Measurements from ENCODE around the gene CCDC102B. TPM values are rescaled to one million over a fixed set of nuclear protein-coding genes. Genes with fewer than 3 reads are reported as not detected.
A peak's percentile ranks its signal among the peaks of the same experiment; 100 is the strongest.

Gene CCDC102B
- total RNA-seq, 6 experiments from 2014 or later = 0.86 to 1.7 (median 1.2) TPM

DNA sequence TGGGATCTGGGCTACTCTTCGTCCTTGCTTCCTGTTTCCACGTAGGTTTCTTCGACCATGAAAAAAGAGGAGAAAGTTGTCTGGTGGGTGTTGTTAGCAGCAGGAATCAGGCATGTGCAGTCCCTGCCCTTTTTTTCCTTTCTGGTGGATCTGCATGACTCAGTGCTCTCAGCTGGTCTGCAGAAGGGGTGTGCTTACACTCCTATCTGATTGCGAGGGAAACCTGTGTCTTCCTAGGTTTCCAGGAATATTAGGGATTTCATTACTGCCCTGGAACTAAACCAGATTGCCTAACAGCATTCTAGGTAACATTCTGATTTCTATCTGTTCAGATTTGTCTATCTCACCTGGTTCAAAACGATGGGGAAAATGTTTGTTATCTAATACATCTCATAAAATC, 174.3 kb downstream of the CCDC102B start:
- peaks cover 0 to 6% (median 2%) of the 10 kb centered on the region in 4 donors for H3K4me1 ChIP-seq
- no peaks in the 10 kb centered on the region for H3K27me3 ChIP-seq
- intact Hi-C loops (cut with DNase I) = no loop called here
- no peaks in the 10 kb centered on the region for H3K9me3 ChIP-seq
- ATAC-seq (peak; percentile 74 to 97 (median 90)), DNase-seq (no peak)
- no peaks in the 10 kb centered on the region for H3K36me3 ChIP-seq
- H3K27ac ChIP-seq = peak overlapping the region in 1 of 3 donors; percentile 1
- H3K4me3 ChIP-seq = no peak overlapping the region
- WGBS (ENCODE audit: insufficient coverage, low coverage, low lambda C conversion rate, missing lambda C conversion rate) = 57% methylated on average over 5 of the region's 5 CpGs
- no peak for TF ChIP-seq POLR2A (IDR thresholded peaks at IDR 0.05)
- TF ChIP-seq CTCF (IDR thresholded peaks at IDR 0.05) = no peak

DNA sequence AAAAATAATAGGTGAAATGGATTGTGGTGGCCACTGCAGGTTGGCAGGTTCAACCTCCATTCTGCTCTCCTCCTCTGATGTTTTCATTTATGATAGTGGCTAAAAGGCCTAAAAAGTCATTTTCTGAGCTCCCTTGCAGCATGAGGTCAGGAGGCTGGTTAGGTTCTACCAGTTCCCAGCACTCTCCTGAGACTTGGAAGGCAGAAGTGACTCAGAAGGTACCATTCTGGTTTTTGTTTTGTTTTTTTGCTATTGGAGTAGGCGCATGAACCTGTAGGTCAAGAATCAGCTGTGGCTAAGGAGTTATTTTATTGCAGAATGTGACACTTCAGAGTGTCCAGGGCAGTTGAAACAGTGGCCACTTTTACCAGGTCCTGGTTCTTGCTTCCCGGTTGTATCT, 181.9 kb downstream of the CCDC102B start:
- intact Hi-C loops (cut with DNase I) = no loop called here
- 94% methylated on average over 2 of the region's 2 CpGs for WGBS (ENCODE audit: insufficient coverage, low coverage, low lambda C conversion rate, missing lambda C conversion rate)

GRCh38 chr18:68983126-68983525, 185.2 kb downstream of the CCDC102B start:
- Histone ChIP-seq H3K27ac (no peak overlapping the region), H3K36me3 (no peaks in the 10 kb centered on the region), H3K27me3 (no peaks in the 10 kb centered on the region), H3K9me3 (no peaks in the 10 kb centered on the region), H3K4me3 (no peak overlapping the region), H3K4me1 (peaks cover 0 to 20% (median 6%) of the 10 kb centered on the region in 4 donors)
- ATAC-seq = no peak
- intact Hi-C loops (cut with DNase I) = no loop called here
- TF ChIP-seq CTCF (IDR thresholded peaks at IDR 0.05) (no peak), POLR2A (IDR thresholded peaks at IDR 0.05) (no peak)
- no peak for DNase-seq

More for the DNA sequence above, 181.9 kb downstream of the CCDC102B start:
- no peak for TF ChIP-seq POLR2A (IDR thresholded peaks at IDR 0.05)
- no peak for TF ChIP-seq CTCF (IDR thresholded peaks at IDR 0.05)
- no peaks in the 10 kb centered on the region for H3K9me3 ChIP-seq
- H3K36me3 ChIP-seq = no peaks in the 10 kb centered on the region
- DNase-seq (no peak), ATAC-seq (no peak)
- no peaks in the 10 kb centered on the region for H3K27me3 ChIP-seq
- H3K4me3 ChIP-seq = no peak overlapping the region
- H3K4me1 ChIP-seq = peaks cover 0 to 12% (median 5%) of the 10 kb centered on the region in 4 donors
- H3K27ac ChIP-seq = no peak overlapping the region

DNA sequence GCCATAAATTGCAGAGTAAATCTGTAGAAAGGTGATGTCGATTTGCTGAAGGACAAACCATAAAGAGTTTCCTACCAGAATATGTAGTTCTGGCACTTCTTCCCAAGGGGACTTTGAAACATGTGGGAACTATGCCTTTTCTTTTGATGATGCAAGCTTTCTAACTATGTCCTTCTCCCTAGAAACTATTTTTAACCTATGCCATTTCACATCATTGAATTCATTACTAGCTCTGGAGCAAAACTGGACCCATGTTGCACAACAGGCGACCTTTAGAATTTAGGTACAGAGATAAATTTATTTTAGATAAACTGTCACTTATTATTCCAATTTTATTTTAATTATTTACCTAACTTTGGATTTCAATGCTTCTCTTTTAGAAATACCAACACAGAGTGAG, 186.5 kb downstream of the CCDC102B start:
- WGBS (ENCODE audit: insufficient coverage, low coverage, low lambda C conversion rate, missing lambda C conversion rate) = 18% methylated on average over 2 of the region's 2 CpGs
- intact Hi-C loops (cut with DNase I) = no loop called here
- H3K27ac ChIP-seq = peak overlapping the region in 2 of 3 donors; percentile 42 to 47
- TF ChIP-seq POLR2A (IDR thresholded peaks at IDR 0.05) = no peak
- TF ChIP-seq CTCF (IDR thresholded peaks at IDR 0.05) = no peak
- ATAC-seq = peak; percentile 90 to 95 (median 90)
- no peak overlapping the region for H3K4me3 ChIP-seq
- peaks cover 0 to 20% (median 6%) of the 10 kb centered on the region in 4 donors for H3K4me1 ChIP-seq
- no peaks in the 10 kb centered on the region for H3K9me3 ChIP-seq
- no peaks in the 10 kb centered on the region for H3K27me3 ChIP-seq
- DNase-seq = peak in 2 of 3 donors; percentile 23 to 74
- H3K36me3 ChIP-seq = no peaks in the 10 kb centered on the region

Data from right lobe of liver (tissue), 6 donors.